HG03469 (cell line): ENCODE results near the gene OR52I2.

ENCODE experiments used
- ATAC-seq: cut with Tn5 transposase; IDR thresholded peaks from one replicate; pipeline ENCODE4 v1.9.1; 2021; ENCODE audit warnings: mild to moderate bottlenecking, moderate library complexity, moderate number of reproducible peaks; ENCODE audit not compliant: unreplicated experiment

OR52I2 gene

GRCh38 chr11:4581443-4581842 lies at the start of gene OR52I2:
Gene OR52I2 (plus strand): TSS chr11:4581743.
- no peak for ATAC-seq

DNA sequence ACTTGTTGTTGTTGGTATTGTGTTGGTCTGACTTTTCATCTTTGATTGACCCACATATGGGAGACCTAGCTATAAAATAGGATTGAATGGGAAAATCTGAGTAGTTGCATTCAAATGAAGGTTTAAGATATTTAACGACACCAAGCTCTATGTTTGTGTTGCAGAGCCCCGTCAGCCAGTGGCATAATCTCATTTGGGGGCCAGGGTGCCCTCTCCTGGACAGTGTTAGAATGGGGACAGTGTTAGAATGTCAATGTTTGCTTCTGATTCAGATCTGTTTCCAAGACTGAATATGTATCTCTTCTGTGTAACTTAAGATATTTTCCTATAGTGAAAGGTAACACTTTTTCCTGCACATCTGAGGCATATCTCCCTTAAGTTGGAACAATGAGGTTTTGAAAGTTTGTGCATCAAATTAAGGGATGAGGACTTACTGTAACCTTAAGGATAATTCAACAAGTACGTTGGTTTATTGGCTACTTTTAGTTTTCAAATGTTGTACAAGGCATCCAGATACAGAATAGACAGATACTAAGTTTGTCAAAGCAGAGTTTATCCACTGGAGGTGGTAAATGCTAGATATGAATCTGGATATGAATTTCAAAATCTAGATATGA lies 41.8 kb upstream of the OR52I2 start:
- ATAC-seq: no peak

DNA sequence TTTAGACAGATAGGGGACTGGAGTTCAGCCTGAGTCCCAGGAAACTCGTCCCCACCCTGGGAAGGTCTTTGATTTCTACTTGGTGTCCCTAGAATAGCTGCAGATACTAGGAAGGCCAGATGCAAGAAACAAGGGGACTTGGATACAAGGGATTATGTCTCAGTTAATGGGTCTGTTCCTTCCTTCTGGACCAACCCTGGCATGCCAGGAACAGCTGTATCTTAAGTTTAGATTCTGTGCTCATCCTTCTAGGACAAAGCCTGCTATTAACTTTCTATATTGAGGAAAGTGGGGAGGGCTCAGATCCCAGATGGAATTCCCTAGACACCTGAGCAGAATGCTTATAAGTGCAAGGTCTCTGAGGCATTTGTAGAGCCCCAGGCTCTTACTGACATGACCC lies 40.5 kb upstream of the OR52I2 start:
- ATAC-seq: no peak

GRCh38 chr11:4543561-4543960 lies 38.0 kb upstream of the OR52I2 start:
- no peak for ATAC-seq

- ATAC-seq: no peak
These were observed 36.7 kb upstream of the OR52I2 start, which contains the start of gene OR52M1 for GRCh38 chr11:4544891-4545290. Gene OR52M1 (plus strand): TSS chr11:4545191. CDS start chr11:4545191, 0 bp downstream.

DNA sequence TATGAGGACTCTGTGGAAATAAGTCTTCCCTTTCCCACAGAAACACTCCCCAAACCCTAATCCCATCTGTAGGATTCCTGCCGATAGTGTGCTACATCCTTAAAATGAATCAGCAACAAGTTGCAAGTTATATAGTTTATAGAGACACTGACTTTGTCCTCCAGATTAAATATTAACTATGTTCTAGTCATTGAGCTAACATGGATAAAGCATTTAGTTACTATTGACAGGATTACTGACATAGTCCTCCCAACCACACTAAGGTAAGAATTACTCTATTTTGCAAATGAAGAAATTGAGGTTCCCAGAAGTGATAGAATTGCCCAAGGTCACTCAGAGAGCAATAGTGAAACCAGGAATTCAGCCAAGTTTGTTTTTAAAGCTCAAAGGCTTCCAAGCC lies 34.7 kb upstream of the OR52I2 start:
- ATAC-seq: no peak

- ATAC-seq: no peak
These were observed 34.1 kb upstream of the OR52I2 start for GRCh38 chr11:4547416-4547815.

GRCh38 chr11:4551346-4551979 lies 30.1 kb upstream of the OR52I2 start:
- no peak for ATAC-seq

GRCh38 chr11:4559527-4560440 lies 21.8 kb upstream of the OR52I2 start:
- no peak for ATAC-seq

DNA sequence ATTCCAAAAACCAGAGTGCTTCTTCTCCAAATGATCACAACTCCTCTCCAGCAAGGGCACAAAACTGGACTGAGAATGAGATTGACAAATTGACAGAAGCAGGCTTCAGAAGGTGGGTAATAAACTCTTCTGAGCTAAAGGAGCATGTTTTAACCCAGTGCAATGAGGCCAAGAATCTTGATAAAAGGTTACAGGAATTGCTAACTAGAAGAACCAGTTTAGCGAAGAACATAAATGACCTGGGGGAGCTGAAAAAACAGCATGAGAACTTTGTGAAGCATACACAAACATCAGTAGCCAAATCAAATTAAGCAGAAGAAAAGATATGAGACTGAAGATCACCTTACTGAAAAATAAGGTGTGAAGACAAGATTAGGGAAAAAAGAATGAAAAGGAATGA lies 21.1 kb upstream of the OR52I2 start:
- ATAC-seq: no peak

GRCh38 chr11:4565371-4565770 lies 16.2 kb upstream of the OR52I2 start:
- ATAC-seq: no peak

DNA sequence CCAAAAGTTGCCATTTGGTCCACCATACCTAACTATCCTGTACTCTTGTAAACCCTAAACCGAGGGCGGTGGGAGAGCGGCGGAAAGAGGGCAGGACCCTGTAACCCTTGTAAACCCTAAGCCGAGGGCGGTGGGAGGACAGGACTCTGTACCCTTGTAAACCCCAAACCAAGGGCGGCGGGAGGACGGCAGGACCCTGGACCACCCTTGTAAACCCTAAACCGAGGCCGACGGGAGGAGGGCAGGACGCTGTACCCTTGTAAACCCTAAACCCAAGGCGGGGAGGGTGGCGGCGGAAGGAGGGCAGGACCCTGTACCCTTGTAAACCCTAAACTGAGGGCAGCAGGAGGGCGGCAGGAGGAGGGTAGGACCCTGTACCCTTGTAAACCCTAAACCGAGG lies 12.5 kb upstream of the OR52I2 start:
- ATAC-seq: no peak

GRCh38 chr11:4576880-4577279 lies 4.7 kb upstream of the OR52I2 start:
- no peak for ATAC-seq

DNA sequence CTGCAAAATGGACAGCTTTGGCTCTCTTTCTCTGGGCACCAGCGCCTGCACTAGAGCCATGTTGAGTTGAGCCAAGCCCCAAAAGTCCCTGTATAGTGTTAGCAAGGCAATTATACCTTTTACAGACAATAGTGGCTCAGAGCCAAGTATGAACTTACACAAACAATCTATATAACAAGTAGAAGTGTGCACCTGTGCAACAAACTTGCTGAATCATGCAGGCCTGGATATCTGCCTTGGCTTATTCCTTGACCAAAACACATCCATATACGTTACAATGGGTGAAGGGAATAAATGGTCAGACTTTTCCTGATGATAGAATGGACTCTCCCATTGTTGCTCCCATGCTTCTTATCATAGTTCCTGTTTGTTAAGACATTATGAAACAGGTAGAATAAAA lies 3.8 kb upstream of the OR52I2 start:
- no peak for ATAC-seq

GRCh38 chr11:4578624-4579023 lies 2.9 kb upstream of the OR52I2 start:
- ATAC-seq: no peak

- no peak for ATAC-seq
These were observed 1.4 kb upstream of the OR52I2 start for GRCh38 chr11:4580124-4580523.

DNA sequence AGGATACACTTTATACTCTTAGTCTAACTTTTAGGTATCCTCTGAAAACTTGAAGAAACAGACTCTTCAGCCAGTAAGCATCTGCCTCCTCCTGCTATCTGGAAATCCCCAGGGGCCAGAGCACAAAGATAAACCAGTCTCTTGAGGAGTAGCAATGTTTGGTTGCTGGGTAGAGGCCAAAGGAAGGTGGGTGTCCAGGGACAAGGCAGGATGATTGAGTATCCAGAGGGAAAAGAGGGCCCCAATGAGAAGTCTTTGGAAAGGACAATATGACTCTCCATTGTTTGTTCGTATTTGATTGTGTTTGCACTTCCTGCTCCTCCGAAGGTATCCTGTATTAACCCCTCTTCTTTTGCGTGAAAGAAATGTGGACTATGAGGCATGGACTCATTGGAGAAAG lies 7.5 kb downstream of the OR52I2 start:
- no peak for ATAC-seq

GRCh38 chr11:4593739-4594138 lies 12.2 kb downstream of the OR52I2 start, which contains the start of gene OR52I1:
Gene OR52I1 (plus strand): TSS chr11:4594039. CDS start chr11:4594039, 0 bp downstream.
- no peak for ATAC-seq

GRCh38 chr11:4605057-4605456 lies 23.5 kb downstream of the OR52I2 start:
- no peak for ATAC-seq

DNA sequence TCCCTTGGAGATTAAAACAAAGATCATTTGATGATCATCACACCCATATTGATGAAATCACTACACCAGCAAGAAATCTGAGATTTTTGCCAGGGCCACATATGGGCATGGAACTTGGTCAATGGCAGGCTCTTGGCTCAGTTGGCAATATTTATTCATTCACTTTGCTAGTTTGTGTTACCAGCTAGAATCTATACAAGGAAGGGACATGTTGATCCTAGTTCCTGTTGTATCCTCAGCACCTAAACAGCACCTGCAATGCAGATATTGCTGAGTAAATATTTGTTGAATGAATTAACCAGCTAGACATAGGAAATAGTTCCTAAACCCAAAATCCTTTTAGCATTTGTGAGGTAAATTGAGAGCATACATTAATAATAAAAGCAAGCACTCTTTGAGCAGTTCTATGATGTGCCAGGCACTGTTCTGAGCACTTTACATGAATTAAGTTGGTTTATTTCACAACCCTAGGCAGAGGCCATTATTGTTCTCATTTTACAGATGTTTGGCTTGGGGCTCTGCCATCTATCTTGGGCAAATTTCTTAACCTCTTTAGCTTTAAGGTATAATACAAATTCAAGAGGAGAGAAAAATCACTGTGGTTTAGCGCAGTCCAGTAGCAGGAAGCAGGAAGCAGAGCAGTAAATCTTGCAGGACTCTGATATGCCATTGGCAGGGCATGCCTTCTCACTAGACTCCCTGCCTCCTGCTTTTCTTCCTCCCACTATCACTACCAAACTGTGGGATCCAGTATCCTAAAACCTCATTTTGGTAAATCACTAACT lies 24.9 kb downstream of the OR52I2 start:
- ATAC-seq: no peak

GRCh38 chr11:4607096-4607495 lies 25.6 kb downstream of the OR52I2 start:
- ATAC-seq: no peak
